ENCODE results near the gene CSF1.

CSF1 gene

DNA sequence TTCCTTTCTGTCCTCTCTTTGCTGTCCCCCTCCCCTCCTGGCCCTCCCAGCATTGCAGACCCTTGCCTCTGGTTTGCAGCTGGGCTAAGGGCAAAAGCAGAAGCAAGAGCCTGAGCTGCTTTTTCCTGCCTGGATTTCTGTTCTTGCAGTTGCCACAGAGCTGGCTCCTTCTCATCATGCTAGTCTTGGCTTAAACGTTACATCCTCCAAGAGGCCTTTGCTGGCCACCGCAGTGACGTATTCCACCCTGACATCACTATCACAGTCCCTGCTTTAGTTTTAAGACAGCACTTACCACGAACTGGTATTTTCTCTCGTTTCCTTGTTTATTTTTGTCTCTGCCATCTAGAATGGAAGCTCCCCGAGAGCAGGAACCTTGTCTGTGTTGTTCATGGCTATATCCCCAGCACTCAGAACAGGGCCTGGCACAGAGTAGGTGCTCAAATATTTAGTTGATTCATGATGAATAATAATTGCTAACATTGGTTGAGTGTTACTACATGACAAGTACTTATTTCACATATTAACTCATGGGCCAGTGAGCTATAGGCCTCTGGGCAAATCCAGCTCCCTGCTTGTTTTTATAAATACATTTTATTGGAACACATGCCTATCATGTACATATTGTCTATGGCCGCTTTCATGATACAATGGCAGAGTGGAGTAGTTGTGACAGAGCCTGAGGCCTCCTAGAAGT lies 13.2 kb upstream of the CSF1 start:
- no peak for DNase-seq
- peak overlapping the region; percentile 47 for H3K27ac Mint-ChIP-seq
- peaks cover 16% of the 10 kb centered on the region for H3K27me3 Mint-ChIP-seq (ENCODE audit: low read depth, poor library complexity)
- H3K9me3 Mint-ChIP-seq: no peaks in the 10 kb centered on the region
- TF ChIP-seq, protein P1, sequence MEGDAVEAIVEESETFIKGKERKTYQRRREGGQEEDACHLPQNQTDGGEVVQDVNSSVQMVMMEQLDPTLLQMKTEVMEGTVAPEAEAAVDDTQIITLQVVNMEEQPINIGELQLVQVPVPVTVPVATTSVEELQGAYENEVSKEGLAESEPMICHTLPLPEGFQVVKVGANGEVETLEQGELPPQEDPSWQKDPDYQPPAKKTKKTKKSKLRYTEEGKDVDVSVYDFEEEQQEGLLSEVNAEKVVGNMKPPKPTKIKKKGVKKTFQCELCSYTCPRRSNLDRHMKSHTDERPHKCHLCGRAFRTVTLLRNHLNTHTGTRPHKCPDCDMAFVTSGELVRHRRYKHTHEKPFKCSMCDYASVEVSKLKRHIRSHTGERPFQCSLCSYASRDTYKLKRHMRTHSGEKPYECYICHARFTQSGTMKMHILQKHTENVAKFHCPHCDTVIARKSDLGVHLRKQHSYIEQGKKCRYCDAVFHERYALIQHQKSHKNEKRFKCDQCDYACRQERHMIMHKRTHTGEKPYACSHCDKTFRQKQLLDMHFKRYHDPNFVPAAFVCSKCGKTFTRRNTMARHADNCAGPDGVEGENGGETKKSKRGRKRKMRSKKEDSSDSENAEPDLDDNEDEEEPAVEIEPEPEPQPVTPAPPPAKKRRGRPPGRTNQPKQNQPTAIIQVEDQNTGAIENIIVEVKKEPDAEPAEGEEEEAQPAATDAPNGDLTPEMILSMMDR (IDR thresholded peaks at IDR 0.05): no peak
- H3K36me3 Mint-ChIP-seq (ENCODE audit: low read depth): no peaks in the 10 kb centered on the region
- H3K4me3 Mint-ChIP-seq: no peak overlapping the region
- peaks cover 17% of the 10 kb centered on the region for H3K4me1 Mint-ChIP-seq

DNA sequence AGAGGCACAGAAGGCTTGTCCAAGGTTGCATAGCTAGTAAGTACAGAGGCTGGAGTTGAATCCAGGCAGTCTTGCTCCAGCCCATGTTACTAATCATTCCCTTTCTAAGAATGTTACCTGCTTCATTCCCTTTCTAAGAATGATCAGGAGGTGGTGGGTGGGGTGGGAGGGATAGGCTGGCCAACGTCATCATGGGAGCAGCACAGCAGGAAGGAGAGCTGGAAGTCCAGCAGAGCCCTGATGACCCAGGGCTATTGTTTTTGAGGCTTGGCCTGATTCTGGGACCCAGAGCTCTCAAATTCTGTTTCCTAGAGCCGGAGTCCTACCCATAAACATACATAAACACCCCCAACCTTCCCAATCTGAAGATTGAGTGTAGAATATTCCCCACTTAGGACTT lies 11.8 kb upstream of the CSF1 start:
- Mint-ChIP-seq H3K9me3 (no peaks in the 10 kb centered on the region), H3K4me1 (peaks cover 16% of the 10 kb centered on the region), H3K36me3 (ENCODE audit: low read depth) (no peaks in the 10 kb centered on the region), H3K4me3 (no peak overlapping the region), H3K27me3 (ENCODE audit: low read depth, poor library complexity) (peaks cover 20% of the 10 kb centered on the region), H3K27ac (no peak overlapping the region)
- no peak for DNase-seq
- TF ChIP-seq, protein P1 (IDR thresholded peaks at IDR 0.05): no peak

DNA sequence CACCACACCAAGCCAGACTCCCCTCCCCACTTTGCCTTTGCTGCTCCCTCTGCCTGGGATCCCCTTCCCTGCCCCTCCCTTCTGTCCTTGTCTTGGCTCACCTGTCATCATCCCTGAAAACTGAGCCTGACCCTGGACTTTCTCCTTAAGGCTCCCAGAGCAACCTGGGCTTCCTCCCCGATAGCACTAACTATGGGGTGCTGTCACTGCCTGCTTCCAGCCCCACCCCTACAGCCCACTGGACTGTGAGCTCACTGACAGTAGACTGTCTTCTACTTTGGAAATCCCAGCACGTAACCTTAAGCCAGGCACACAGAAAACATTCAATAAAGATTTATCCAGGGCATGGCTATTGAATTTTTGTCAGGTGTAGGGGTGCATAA lies 9.5 kb upstream of the CSF1 start:
- H3K4me1 Mint-ChIP-seq: peaks cover 21% of the 10 kb centered on the region
- H3K27ac Mint-ChIP-seq: no peak overlapping the region
- H3K27me3 Mint-ChIP-seq (ENCODE audit: low read depth, poor library complexity): peaks cover 20% of the 10 kb centered on the region
- no peaks in the 10 kb centered on the region for H3K36me3 Mint-ChIP-seq (ENCODE audit: low read depth)
- H3K4me3 Mint-ChIP-seq: no peak overlapping the region
- TF ChIP-seq, protein P1 (IDR thresholded peaks at IDR 0.05): no peak
- H3K9me3 Mint-ChIP-seq: no peaks in the 10 kb centered on the region
- no peak for DNase-seq

- Mint-ChIP-seq H3K9me3 (no peaks in the 10 kb centered on the region), H3K27ac (no peak overlapping the region), H3K36me3 (ENCODE audit: low read depth) (no peaks in the 10 kb centered on the region), H3K27me3 (ENCODE audit: low read depth, poor library complexity) (peaks cover 20% of the 10 kb centered on the region), H3K4me1 (peaks cover 21% of the 10 kb centered on the region), H3K4me3 (no peak overlapping the region)
- TF ChIP-seq, protein P1 (IDR thresholded peaks at IDR 0.05): no peak
- DNase-seq: no peak
These were observed 9.0 kb upstream of the CSF1 start for GRCh38 chr1:109901524-109902145.

GRCh38 chr1:109902204-109902985 lies 8.3 kb upstream of the CSF1 start:
- peaks cover 20% of the 10 kb centered on the region for H3K4me1 Mint-ChIP-seq

More at GRCh38 chr1:109902204-109902985, 8.3 kb upstream of the CSF1 start:
- no peaks in the 10 kb centered on the region for H3K36me3 Mint-ChIP-seq (ENCODE audit: low read depth)
- H3K9me3 Mint-ChIP-seq: no peaks in the 10 kb centered on the region
- H3K27ac Mint-ChIP-seq: no peak overlapping the region
- TF ChIP-seq, protein P1 (IDR thresholded peaks at IDR 0.05): no peak
- no peak overlapping the region for H3K4me3 Mint-ChIP-seq
- no peak for DNase-seq
- H3K27me3 Mint-ChIP-seq (ENCODE audit: low read depth, poor library complexity): peaks cover 23% of the 10 kb centered on the region

Measured in nephron progenitor cell (in vitro differentiated cells).